Measurements from ENCODE around the gene SMAD5.
A peak's percentile ranks its signal among the peaks of the same experiment; 100 is the strongest.

SMAD5 gene

DNA sequence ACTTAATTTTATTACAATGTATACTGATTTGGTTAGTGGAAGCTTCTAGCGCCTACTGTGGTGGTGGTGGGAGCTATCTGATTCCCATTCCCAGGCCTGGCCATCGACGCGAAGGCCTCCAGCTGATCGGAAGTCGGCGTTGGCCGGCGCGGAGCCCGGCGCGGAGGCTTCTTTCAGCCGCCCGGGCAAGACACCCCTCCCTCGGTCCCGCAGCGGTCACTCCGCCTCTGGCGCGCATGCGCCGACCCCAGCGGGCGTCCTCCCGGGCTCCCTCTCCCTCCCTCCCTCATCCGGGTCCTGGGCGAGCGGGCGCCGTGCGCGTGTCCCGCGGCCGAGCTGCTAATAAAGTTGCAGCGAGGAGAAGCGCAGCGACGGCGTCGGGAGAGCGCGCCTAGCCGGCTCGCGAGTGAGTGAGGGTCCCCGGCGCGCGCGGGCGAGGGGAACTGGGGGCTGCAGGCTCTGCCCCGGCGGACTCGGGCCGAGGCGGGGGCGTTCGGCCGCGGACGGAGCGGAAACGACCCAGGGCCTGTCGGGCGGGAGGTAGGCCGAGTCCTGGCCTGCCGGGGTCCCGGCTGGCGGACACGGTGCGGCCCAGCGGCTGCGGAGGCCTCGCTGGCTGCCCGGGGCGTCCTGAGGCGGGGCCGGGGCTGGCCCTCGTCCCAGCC, at the start of gene SMAD5:
Gene SMAD5 (plus strand): TSS at position 289 of the 665 bp plus-strand sequence. CDS start 20,916 bp downstream, outside the sequence.
- Histone ChIP-seq H3K27ac (peak within 1 kb of the TSS; percentile 96), H3K4me3 (peak within 1 kb of the TSS; percentile 90)
- peak; percentile 97 for DNase-seq (ENCODE audit: low spot score)
- TF ChIP-seq, protein P1, sequence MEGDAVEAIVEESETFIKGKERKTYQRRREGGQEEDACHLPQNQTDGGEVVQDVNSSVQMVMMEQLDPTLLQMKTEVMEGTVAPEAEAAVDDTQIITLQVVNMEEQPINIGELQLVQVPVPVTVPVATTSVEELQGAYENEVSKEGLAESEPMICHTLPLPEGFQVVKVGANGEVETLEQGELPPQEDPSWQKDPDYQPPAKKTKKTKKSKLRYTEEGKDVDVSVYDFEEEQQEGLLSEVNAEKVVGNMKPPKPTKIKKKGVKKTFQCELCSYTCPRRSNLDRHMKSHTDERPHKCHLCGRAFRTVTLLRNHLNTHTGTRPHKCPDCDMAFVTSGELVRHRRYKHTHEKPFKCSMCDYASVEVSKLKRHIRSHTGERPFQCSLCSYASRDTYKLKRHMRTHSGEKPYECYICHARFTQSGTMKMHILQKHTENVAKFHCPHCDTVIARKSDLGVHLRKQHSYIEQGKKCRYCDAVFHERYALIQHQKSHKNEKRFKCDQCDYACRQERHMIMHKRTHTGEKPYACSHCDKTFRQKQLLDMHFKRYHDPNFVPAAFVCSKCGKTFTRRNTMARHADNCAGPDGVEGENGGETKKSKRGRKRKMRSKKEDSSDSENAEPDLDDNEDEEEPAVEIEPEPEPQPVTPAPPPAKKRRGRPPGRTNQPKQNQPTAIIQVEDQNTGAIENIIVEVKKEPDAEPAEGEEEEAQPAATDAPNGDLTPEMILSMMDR (IDR thresholded peaks at IDR 0.05), result no peak

DNA sequence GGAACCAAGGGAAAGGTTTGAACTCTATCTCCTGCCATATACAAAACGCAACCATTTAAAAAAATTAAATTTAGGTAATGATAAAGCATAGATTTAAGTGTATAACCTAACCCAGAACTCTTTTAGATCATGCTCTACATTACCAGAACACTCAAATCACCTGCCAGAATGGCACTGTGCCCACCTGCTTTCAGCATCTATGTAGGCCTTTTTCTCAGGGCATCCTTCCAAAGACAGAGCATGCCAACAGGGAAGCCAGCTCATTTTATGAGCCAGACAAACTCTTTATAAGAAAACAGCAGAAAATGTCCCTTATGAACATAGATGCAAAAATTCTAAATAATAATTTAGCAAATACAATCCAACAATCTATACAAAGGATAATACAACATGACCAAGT, 47.9 kb upstream of the SMAD5 start:
- DNase-seq (ENCODE audit: low spot score), result no peak
- H3K4me3 ChIP-seq, result no peak overlapping the region
- TF ChIP-seq, protein P1 (IDR thresholded peaks at IDR 0.05), result no peak
- H3K27ac ChIP-seq, result no peak overlapping the region

DNA sequence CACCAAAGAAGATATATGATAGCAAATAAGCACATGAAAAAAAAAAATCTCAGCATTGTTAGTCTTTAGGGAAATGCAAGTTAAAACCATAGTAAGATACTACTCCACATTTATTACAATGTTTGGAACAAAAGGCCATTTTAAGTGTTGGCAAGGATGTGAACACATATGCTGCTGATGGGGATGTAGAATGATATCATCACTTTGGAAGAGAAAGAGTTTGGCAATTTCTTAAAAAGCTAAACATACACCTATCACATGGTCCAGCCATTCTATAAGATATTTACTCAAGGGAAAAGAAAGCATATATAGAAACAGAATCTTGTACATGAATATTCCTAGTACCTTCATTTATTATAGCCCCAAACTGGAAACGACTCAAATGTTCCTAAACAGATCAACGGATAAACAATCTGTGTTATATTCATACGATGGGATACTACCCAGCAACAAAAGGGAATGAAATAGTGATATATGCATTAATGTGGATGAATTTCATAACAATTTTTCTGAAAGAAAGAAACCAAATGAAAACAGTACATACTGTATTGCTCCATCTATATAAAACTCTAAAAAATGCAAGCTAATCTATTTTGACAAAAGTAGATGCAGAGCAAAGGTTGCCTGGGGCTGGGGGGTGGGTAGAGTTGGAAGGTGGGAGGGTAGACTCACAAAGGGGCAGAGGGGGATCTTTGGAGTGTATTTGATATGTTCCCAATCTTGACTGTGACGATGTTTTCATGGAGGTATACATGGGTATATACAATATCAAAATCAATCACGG, 45.7 kb upstream of the SMAD5 start:
- DNase-seq (ENCODE audit: low spot score), result no peak
- no peak overlapping the region for H3K4me3 ChIP-seq
- TF ChIP-seq, protein P1 (IDR thresholded peaks at IDR 0.05), result no peak
- no peak overlapping the region for H3K27ac ChIP-seq

DNA sequence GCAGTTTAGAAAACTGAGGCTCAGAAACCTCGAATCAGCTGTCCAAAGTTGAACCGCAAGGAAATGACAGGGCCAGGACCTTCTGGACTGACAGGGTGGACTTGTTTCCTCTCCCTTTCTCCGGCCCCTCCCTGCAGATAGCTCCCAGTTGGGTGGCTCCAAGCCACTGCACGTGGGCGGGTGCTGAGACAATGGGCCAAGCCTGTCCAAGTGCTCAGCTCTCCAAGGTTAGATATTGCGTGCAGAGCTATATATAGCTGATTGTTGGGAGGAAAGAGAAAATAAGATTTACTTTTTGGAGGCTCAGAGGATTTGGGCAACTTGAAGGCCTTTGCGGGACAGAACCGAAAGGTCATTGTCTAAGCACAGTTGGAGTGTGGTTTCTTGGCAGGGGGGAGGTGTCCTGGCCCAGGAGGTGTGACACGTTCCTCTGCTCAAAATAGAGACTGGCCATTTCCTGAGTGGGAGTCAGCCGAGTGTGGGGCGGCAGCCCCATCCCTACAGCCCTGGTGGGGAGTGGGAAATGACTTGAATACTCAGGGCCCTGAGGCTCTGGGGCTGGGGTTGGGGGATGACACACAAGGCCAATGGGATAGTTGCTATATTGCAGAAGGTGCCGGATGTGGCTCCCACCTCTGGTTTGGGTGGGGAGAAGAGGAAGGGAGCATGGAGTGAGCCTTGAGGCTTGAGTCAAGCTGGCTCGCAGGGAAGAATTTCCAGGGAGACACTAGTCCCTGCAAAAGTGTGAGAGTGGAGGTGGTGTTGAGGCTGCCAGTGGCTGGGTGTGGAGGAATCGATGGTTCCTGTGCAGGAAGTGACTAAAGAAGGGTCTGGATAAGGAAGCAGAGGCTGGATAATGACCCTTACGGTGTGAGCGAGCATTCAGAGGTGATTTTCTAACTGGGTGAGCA, 44.4 kb upstream of the SMAD5 start:
- DNase-seq (ENCODE audit: low spot score), result no peak
- H3K4me3 ChIP-seq, result peak overlapping the region; percentile 30
- H3K27ac ChIP-seq, result peak overlapping the region in 1 of 2 donors; percentile 73
- TF ChIP-seq, protein P1 (IDR thresholded peaks at IDR 0.05), result no peak

DNA sequence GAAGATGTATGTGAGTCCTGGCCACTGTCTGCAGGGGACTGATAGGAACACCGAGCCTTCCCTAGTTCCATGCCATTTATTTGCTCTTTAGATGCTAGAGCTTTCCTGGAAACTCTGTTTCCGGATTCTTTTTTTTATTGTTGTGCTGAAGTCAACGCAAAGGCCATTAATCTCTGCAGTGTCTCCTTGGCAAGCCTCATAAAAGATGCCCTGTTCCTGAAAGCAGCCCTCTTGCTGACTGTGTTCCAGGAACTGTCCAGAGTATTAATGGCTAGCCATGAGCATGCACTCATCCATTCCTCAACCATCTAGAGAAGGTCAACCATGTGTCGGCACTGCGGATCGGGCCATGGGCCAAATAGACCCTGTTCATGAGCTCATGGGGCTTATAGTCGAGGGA, 42.9 kb upstream of the SMAD5 start:
- no peak overlapping the region for H3K27ac ChIP-seq
- TF ChIP-seq, protein P1 (IDR thresholded peaks at IDR 0.05), result no peak

DNA sequence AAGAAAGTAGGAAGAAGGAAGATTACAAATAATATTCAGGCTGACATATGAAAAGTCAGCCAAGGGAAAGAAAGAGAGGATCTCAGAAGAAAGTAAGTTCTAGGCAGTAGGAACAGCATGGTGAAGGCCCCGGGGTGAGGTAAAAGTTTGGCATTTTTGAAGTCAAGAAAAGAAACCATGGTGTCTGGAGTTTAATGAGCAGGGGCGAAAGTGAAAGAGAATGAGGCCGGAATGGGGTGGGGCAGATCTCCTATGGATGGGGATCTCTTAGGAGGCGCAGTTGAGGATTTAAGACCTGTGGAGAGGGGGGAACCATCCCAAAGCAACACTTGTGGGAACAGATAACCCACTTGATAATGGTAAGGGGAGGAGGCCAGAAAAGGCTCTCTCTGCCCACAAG, 42.3 kb upstream of the SMAD5 start:
- H3K4me3 ChIP-seq, result no peak overlapping the region
- H3K27ac ChIP-seq, result no peak overlapping the region
- DNase-seq (ENCODE audit: low spot score), result no peak
- TF ChIP-seq, protein P1 (IDR thresholded peaks at IDR 0.05), result no peak

More for the DNA sequence above, 42.9 kb upstream of the SMAD5 start:
- DNase-seq (ENCODE audit: low spot score), result no peak
- H3K4me3 ChIP-seq, result no peak overlapping the region

All from coronary artery (tissue), 2 donors.